Panc1 (cell line): Measurements from ENCODE around the gene HAGH.

Experiments used
- POLR2AphosphoS5 ChIP-seq: IDR thresholded peaks from 2 replicates; pipeline ENCODE4 v1.6.1; 2012; ENCODE audit warnings: mild to moderate bottlenecking, low read depth, low read length, moderate library complexity
- SIN3A ChIP-seq: IDR thresholded peaks from 2 replicates; pipeline ENCODE4 v1.6.1; 2012; ENCODE audit warnings: low read depth, mild to moderate bottlenecking, low read length, moderate library complexity, borderline replicate concordance; ENCODE audit not compliant: insufficient read depth
- TF ChIP-seq, protein P1 (sequence below): fragments of 450-650 bp; IDR thresholded peaks from 2 replicates; pipeline ENCODE4 v1.5.1; 2017; ENCODE audit warnings: mild to moderate bottlenecking
- TF ChIP-seq, protein P2 (sequence below), 2 experiments: IDR thresholded peaks; 2 replicates each; pipeline ENCODE4 v1.6.1; 2011 to 2012; ENCODE audit warnings: low read depth in 2 of 2, control low read depth in 1 of 2, low read length in 1 of 2, mild to moderate bottlenecking in 1 of 2, moderate library complexity in 1 of 2; ENCODE audit not compliant: insufficient read depth in 1 of 2

DNA sequence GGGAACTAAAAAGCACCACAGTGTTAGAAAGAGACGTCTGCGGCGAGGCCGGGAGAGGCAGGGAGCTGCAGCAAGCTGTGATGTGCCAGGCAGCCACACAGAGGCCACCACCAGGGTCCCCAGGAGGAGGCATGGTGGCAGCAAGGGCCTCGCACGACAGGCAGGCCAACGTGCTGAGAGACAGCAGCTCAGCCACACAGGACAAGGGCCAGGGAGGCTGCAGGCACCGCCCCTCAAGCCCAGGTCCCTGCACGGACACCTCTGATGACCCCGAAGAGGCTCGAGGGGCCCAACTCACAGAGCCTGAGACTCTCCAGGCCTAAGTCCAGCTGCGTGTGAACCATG is 5.7 kb downstream of the HAGH start:
- TF ChIP-seq, protein P1, sequence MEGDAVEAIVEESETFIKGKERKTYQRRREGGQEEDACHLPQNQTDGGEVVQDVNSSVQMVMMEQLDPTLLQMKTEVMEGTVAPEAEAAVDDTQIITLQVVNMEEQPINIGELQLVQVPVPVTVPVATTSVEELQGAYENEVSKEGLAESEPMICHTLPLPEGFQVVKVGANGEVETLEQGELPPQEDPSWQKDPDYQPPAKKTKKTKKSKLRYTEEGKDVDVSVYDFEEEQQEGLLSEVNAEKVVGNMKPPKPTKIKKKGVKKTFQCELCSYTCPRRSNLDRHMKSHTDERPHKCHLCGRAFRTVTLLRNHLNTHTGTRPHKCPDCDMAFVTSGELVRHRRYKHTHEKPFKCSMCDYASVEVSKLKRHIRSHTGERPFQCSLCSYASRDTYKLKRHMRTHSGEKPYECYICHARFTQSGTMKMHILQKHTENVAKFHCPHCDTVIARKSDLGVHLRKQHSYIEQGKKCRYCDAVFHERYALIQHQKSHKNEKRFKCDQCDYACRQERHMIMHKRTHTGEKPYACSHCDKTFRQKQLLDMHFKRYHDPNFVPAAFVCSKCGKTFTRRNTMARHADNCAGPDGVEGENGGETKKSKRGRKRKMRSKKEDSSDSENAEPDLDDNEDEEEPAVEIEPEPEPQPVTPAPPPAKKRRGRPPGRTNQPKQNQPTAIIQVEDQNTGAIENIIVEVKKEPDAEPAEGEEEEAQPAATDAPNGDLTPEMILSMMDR, result no peak
- TF ChIP-seq SIN3A (no peak), POLR2AphosphoS5 (no peak)
- TF ChIP-seq, protein P2, sequence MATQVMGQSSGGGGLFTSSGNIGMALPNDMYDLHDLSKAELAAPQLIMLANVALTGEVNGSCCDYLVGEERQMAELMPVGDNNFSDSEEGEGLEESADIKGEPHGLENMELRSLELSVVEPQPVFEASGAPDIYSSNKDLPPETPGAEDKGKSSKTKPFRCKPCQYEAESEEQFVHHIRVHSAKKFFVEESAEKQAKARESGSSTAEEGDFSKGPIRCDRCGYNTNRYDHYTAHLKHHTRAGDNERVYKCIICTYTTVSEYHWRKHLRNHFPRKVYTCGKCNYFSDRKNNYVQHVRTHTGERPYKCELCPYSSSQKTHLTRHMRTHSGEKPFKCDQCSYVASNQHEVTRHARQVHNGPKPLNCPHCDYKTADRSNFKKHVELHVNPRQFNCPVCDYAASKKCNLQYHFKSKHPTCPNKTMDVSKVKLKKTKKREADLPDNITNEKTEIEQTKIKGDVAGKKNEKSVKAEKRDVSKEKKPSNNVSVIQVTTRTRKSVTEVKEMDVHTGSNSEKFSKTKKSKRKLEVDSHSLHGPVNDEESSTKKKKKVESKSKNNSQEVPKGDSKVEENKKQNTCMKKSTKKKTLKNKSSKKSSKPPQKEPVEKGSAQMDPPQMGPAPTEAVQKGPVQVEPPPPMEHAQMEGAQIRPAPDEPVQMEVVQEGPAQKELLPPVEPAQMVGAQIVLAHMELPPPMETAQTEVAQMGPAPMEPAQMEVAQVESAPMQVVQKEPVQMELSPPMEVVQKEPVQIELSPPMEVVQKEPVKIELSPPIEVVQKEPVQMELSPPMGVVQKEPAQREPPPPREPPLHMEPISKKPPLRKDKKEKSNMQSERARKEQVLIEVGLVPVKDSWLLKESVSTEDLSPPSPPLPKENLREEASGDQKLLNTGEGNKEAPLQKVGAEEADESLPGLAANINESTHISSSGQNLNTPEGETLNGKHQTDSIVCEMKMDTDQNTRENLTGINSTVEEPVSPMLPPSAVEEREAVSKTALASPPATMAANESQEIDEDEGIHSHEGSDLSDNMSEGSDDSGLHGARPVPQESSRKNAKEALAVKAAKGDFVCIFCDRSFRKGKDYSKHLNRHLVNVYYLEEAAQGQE (IDR thresholded peaks at IDR 0.05; ENCODE audit: insufficient read depth in 1 of 2, low read depth in 2 of 2, low read length in 1 of 2), result no peak
